NCI-H2171 (cell line): ENCODE results near the gene IGLL5.
A peak's percentile ranks its signal among the peaks of the same experiment; 100 is the strongest.

Source experiments
- DNase-seq: peaks from one replicate; lab custom pipeline; 2025; lab: John Stamatoyannopoulos, UW

The IGLL5 gene

DNA sequence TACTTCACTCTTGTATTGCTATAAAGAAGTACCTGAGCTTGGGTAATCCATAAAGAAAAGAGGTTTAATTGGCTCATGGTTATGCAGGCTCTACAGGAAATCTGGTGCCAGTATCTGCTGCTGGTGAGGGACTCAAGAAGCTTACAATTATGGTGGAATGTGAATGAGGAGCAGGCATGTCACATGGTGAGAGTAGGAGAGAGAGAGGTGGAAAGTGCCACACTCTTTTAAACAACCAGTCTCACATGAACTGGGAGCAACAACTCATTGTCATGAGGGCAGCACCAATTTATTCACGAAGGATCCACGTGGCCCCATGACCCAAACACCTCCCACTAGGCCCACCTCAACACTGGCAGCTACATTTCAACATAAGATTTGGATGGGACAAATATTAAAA, 24.6 kb upstream of the IGLL5 start:
- DNase-seq: no peak

DNA sequence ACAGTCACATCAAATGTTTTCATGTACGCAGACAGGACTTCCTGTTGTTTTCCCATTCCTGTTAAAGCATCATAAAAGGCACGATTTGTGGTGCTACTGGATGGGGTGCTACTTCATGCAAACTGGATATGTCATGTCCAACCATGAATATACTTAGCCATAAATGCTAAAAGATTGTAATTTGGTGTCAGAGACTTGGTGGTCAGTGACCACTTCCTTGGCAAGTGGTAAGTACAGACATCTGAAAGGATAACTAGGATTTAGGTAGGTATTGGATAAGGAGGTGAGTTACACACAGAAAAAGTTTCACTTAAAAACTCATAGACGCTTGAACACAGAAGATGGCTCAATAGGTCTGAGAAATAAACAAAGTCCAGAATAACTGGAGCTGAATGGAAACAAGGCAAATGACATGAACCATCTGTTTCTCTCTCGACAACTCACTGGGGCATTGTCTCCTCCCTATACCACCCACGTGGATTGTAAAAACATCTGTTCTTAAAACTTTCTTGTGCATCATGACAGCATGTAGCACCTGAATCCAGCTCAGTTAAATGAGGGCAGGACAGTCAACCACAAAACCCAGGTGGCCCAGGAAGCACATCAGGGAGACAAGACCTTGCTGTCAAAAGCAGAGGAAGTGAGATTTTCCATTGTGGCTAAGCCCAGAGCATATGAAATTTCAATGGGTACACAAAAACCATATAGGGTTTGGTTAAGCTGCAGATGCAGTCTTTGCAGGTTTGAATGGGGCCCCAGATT, 22.1 kb upstream of the IGLL5 start:
- DNase-seq: peak; percentile 61

DNA sequence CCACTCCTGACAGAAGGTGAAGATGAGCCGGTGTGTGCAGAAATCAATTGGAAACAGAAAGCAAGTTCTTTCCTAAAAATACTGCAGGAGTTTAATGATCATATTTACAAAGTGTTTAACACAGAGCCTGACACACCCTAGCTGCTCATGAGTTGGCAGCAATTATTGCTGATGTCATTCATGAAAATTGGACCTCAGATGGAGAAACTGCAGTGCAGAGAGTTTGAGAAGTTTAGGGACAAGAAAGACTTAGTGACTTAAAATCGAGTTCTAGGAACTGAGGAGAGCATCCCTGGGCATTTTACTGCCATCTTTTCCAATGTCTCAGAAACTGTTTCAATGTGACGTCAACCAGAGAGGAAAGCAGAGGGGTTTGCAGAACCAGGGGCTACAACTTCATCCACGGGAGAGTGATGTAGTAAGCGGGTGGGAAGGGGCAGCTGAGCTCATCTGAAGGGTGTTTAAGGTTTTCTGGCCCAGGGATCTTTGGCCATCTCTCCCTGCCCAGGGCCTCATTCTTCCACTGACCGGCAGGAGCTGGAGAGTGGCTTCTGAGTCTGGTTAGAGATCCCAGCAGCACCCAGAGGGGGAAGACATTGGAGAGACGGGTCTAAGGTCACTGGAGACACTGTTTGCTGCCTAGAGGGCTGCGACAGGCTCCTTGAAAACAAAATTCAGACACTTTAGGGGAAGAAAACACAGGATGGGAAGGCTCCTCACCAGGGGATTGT, 21.1 kb upstream of the IGLL5 start:
- DNase-seq: no peak

DNA sequence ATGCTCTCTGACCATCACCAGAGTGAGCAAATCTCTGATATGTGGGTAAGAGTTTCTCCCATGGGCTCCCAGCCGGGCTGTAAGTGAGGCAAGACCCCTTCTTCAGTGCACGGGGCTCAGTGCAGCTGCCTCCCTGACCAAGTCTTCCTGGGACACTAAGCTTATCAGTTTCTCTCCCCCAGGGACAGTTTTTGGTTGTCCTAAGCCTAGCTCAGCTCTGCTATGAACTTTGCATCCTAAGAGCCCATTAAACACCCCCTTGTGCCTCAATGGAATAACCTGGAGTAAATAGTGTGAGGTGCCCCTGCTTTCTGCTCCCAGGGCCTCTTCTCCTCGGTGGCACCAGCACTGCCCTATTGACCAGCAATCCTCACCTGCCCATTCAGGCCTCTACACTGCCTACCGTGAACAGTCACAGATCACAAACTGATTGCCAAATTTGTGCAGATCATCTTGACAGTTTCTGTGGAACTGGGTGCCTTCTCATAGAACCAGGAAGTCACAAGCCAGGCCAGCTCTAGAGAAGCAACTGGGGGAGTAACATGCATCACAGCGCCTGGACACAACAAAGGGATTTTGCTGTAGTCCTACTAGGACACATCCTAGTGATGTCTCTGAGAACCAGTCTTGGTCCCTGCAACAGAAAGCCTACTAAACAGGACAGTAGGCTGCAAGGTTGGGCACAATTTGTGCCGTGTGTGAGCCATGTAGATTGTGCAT, 19.5 kb upstream of the IGLL5 start:
- no peak for DNase-seq

DNA sequence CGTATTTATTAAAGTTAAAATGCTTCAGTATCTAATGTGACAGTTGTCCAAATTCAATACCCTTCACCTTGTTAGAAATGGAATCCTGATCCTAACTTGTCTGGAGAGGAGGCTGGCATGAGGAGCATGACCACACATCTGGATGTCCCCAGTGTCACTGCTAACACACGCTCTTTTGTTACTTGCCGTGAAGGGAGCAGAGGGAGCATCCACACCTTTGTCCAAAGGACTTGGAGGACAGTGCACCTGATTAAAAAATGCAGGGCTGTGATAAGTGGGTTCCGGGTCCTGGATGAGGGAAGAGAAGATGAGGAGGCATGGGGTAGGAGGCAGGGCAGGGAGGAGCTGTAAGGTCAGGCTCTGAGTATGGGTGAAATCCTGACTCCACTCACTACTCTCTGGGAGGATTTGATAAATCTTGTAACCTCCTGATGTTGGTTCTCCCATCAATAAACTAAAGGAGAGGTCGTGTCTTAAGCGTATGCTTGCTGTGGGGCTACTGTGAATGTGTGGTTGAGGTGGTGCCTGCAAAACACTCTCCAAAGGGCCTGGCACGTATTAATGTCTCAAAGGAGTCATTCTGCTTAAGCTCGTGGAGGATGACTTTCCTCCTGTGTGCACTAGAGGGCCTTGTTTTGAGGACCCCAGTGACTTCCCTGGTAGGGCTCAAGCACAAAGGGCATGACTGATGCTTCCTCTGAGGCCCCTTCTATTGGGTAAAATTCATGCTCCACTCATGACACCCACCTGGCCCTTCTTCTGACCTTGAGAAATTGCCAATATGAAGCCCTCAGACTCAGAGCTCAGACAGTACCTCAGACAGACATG, 16.8 kb upstream of the IGLL5 start:
- no peak for DNase-seq

DNA sequence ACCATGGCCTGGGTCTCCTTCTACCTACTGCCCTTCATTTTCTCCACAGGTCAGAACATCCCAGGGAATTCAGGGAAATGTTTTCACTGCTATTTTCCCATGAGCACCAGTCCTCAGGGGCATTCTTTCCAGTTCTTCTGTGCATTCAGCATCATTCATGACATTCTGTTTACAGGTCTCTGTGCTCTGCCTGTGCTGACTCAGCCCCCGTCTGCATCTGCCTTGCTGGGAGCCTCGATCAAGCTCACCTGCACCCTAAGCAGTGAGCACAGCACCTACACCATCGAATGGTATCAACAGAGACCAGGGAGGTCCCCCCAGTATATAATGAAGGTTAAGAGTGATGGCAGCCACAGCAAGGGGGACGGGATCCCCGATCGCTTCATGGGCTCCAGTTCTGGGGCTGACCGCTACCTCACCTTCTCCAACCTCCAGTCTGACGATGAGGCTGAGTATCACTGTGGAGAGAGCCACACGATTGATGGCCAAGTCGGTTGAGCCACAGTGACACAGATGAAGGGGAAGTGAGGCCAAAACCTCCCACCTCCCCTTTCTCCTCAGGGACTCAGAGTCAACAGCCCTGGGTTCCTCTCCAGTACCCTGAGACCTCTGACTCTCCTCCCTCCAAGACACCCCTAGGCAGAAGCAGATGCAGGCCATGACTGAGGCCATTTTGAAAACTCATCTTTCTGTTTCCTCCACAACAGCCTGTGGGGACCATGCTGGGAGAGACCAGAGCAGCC, 15.9 kb upstream of the IGLL5 start:
- DNase-seq: no peak

DNA sequence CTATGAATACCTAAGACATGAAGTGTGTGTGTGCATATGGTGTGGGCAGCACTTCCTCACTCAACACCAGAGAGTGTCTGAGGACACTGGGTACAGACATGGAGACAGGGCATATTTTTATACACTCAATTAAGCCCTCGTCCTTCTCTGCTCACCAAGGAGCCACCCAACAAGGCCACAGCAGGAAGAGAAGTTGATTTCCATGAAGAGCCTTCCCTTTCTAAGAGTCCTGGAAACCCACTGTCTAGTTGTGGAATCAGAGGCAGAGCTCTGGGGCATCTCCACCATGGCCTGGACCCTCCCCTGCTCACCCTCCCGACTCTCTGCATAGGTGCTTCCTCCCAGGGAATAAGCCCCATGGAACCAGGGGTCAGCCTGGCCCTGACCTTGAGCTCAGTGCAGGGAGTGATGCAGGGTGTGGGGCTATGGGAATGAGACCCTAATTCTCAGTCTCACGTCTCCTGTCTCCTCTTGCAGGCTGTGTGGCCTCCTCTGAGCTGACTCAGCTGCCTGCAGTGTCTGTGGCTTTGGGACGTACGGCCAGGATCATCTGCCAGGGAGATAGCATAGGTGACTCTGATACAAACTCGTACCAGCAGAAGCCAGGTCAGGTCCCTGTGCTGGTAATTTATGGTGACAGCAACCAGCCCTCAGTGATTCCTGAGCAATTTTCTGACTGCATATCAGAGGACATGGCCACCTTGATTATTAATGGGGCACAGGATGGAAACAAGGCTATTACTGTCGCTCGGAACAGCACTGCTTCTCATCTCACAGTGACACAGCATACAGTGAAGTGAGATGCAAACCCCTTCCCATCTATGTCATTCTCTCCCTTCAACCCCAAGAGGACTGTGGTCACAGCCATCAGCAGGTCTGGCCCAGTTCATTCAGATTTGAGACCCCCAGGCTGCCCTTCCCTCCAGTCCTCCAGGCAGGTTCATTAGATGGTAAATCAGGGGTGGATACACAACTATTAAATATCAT, 14.6 kb upstream of the IGLL5 start:
- no peak for DNase-seq

DNA sequence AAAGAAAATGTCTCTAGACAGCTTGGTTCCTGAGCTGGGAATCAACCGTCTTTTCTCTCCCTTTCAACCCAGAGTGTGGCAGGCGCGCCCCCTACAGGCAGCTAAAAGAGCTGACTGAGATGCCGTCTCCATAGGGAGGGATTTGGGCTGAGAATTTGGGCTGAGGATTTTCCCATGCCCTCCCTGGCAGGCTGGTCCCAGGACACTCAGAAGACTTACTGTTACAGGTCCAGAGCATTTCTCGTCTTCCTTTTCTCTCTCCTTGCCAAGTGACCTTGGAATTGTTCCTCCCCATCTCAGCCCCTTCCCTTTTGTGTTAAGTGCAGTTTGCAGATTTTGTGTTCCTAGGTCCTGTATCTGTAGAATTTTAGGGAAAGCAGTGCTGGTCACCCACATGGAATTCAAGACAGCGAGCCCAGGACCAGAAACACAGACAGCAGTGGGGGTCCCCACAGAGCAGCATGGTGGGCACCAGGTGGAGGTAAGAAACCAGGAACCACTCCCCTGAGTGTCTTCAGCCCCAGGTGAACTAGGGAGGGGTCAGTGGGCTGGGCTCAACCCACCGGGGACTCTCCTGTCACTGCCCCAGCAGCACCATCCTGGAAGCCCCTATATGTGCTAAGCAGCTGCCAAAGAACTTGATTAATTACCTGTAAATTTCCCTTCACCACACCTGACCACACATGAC, 9.9 kb upstream of the IGLL5 start:
- DNase-seq: peak; percentile 51

DNA sequence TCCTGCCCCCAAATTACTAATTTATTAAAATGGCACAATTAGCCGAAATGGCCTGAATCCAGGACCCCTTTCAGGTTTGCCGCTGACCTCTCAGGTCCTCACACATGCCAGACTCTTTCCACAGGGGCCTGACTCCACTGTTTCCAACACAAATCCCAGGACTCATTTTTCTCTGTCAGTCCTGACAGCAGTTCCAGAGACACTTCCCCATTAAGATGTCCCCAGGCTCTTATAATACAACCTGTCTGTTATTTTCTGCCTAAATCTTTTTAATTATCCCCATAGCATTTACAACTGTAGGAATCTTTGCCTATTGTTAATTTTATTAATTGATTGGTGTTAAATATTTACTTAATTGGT, 9.4 kb upstream of the IGLL5 start:
- DNase-seq: no peak

DNA sequence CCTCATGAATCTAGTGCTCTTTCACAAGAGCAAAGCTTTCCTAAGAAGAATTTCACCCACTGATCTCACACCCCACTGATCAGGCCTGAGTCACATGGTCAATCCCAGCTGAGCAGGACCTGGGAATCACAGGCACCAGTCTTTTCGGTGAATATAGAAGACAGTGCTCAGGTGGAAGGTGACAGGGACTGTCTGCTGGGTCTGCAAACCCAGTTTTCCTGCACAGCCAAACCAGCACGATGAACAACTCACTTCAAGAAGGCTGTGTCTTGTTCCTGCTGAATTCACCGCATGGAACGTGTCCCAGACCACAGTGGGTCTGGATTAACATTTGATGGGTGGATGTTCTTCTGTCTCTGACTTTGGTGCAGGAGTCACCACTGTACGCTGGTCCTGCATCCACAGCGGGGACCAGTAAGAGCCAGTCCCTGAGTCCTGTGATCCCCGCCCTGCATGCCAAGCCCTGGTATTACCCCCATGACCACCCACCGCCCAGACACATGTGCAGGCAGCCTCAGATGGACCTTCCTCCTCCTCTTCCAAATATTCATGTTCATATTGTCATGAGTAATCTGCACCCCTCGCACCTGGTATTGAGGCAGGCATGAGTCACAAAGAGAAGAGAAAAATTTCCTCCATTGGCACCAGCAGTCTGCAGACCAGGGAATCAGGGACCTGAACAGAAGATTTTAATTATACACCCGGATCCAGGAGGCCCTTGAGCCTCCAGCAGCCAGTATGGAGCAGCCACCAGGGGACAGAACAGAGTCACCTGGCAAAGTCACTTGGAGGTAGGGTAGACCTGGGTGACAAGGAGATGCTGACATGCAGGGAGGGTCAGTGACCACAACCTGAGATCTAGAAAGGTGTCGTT, 8.6 kb upstream of the IGLL5 start:
- DNase-seq: no peak

DNA sequence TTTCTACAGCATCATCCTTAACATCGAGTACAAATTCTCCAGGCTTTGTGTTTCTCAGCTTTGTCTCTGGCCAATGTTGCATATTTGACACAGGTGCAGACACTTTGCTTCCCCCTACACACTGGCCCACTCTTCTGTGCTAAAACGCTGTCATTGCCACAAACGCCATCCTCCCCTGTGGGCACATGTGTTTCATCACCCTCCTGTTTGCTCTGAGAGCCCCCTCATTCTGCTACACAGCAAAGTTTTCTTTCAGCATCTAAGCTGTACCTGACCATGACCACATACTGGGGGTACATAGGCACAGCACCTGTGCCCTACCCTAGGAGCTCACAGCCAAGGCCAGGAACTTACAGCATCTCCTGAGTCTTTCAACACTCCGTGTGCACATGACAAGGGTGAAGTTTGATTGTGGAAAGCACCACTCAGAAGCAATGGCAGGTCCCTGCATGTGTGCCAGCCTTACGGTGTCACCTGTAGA, 7.9 kb upstream of the IGLL5 start:
- DNase-seq: no peak

DNA sequence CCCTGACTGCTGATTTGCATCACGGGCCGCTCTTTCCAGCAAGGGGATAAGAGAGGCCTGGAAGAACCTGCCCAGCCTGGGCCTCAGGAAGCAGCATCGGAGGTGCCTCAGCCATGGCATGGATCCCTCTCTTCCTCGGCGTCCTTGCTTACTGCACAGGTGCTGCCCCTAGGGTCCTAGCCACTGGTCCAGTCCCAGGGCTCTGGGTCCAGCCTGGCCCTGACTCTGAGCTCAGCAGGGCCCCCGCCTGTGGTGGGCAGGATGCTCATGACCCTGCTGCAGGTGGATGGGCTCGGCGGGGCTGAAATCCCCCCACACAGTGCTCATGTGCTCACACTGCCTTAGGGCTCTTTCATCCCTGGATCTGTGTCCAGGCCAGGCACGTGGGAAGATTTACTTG, 7.0 kb upstream of the IGLL5 start:
- no peak for DNase-seq

DNA sequence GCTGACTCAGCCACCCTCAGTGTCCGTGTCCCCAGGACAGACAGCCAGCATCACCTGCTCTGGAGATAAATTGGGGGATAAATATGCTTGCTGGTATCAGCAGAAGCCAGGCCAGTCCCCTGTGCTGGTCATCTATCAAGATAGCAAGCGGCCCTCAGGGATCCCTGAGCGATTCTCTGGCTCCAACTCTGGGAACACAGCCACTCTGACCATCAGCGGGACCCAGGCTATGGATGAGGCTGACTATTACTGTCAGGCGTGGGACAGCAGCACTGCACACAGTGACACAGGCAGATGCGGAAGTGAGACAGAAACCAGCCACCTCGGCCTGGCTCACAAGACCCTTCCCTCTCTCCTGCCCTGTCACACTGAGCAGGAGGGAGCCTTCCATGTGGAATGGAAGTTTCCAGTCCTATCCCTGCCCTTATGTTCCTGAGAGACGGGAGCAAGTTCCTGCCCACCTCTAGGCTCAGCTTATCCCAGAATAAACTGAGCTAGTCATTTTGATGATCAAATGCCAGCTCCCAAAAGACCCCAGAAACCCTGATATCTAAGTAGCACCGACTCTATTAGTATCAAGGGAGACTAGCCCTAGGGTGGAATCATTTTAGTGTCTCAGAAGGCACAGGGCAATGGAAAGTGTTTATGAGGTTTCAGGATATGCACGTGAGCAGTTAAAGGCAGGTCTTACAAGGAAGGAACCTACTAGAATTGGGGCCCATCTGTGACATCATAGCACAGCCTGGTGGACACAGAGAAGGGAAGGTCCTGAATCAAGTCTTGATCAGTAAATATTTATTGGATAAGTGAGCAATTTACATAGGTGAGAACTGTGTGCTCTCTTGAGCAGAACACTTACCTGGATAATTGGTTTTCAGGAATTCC, 6.3 kb upstream of the IGLL5 start:
- no peak for DNase-seq

DNA sequence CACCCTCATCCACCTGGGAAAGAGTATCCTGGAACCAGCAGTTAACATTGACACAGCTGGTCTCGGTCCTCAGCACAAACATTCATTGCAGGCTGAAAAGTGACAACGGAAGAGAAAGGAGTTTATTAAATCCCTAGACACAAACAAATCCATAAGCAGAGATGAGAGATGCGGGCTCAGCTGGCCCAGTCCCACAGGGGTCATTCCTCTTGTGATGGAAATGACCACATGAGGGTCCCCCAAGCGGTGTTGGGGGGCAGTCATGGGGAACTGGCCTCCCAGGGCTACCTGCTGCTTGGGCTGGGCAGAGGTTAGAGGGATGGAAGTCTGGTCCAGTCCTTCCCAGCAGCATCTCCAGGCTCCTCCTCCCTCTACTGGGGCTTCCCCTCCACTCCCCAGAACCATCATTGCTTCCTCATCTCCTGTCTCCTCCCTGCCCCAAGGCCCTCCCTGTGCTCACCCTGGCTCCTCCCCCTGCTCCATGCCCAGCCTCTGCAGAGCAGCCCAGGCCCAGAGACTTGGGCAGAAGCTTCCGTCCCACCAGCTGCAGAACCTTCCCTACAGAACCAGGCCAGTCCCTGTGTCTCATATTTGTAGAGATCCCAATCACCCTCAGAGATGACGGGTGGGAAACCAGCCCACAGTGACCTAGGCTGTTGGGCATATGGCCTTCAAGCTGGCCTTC, 5.4 kb upstream of the IGLL5 start:
- no peak for DNase-seq

DNA sequence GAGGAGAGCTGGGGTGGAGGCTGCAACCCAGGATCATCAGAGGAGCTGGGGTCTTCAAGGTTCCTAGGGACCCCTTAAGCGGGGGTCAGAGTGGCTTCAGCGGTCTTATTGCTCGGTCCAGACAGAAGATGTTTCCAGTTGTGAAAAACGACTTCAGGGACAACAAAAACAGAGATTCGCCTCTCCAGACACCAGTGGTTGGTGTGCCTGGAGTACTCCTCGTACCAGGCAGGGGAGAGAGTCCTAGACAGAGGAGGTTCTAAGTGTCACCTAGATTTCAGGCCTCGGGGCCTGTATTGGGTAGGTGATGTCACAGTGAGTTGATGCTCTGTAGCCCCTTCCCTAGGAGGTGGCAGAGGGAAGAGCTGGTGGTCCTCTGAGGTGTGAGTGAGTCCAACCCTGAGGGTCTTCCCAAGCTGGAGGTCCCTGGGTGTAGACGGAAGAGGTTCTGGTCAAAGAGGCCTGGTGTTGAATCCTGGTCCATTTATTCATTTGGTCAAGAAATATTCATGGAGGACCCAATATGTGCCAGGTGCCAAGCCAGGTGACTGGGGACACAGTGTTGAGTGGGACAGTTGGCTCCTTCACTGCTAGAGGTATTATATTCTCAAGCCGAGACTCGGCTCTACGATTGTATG, 4.4 kb upstream of the IGLL5 start:
- no peak for DNase-seq
